GM19025 (cell line): Measurements from ENCODE around the gene VRK1.

Experiments used
- ATAC-seq: cut with Tn5 transposase; IDR thresholded peaks from one replicate; pipeline ENCODE4 v1.9.1; 2021; ENCODE audit warnings: mild to moderate bottlenecking, low read depth, moderate library complexity; ENCODE audit not compliant: unreplicated experiment

Gene VRK1

GRCh38 chr14:96790186-96790585, 7.0 kb upstream of the VRK1 start:
- ATAC-seq = no peak

- ATAC-seq = no peak
These were observed 6.5 kb upstream of the VRK1 start for GRCh38 chr14:96790706-96791105.

DNA sequence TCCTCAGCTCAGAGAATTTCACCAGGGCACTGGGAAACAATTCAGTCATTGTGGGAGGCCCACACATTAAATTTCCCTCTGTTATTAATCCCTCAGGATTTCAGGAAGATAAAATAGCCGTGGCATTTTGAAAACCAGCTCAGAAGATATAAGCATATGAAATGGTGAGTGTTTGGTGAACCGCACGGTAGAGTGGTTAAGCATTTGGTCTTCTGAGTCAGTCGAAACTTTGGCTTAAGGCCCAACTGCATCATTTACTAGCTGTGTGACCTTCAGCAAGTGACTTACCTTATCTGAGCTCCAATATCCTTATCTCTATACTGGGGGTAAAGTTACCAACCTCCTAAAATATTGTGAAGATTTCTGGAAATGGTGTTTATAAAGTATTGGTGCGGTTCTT, 5.2 kb upstream of the VRK1 start:
- ATAC-seq = no peak

GRCh38 chr14:96792591-96792990, 4.6 kb upstream of the VRK1 start:
- no peak for ATAC-seq

DNA sequence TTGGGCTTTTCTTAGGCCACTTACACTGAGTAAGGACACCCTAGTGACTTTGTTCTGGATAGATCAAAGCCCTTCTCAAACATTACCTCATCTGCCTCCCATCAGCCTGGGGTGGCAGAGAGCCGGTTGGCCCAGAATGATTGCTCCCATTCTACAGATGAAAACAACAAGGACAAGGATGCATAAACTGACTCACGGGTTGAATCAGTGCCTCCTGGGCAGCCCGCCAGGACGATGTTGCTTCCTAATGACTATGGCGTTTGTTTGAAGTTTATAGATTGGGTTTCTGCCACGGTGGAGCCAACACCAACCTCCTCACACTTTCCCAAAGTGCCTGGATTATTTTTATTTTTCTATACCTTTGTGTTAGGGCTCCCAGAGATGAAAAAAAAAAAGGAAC, 3.6 kb upstream of the VRK1 start:
- ATAC-seq = no peak

GRCh38 chr14:96795109-96795828, 1.9 kb upstream of the VRK1 start:
- ATAC-seq = no peak

DNA sequence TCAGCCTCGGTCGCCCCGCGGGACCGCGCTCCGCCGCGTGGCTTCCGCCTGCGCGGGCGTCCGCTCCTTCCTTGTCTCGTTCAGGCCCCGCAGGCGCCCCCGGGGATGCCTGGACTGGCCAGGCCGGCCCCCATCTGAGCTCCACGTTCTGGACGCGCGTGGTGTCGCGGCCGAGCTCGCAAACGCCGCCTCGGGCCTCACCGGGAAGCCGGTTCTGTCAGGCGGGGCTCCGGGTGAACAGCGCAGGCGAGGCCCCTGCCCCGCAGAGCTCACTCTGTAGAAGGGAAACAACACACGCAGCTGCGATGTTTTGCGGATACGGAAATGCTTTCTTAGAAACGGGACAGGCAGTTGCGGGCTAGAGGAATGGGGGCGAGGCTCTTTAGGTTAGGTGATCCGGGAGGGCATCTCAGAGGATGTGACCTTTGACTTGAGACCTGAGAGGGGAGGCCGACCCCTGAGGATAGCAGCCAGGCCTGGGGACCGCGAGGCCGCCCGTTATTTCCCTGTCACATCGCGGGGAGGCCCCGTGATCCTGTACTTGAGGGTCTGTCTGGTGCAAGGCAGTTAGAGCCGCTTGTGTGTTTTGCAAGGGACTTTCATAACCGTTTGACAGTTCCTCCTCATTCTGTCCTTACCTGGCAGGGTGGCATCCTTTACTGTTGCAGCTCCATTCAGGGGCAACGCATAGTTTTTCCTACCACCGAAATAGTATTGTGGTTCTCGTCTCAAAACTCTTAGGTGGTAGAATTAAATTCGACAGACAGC, 584 bp downstream of the VRK1 start:
- peak; percentile 25 for ATAC-seq

DNA sequence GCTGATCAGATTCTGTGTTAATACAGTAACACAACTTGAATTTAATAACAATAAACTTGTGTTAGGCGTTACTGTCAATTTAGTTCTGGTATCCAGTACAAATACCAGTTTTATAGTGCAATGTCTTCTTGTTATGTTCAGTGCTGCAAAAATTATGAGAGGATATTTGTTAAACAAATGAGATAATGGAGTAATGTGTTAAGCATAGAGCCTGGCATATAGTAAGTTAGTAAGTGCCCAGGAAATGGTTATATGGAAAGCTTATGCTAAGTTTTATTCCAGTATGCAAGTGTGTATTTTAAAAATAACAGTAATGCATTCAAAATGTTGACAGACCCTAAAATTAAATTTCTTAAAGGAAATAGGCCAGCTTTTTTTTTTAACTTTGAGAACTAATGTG, 1.8 kb downstream of the VRK1 start:
- no peak for ATAC-seq

- no peak for ATAC-seq
These were observed 2.4 kb downstream of the VRK1 start for GRCh38 chr14:96799489-96800054.

DNA sequence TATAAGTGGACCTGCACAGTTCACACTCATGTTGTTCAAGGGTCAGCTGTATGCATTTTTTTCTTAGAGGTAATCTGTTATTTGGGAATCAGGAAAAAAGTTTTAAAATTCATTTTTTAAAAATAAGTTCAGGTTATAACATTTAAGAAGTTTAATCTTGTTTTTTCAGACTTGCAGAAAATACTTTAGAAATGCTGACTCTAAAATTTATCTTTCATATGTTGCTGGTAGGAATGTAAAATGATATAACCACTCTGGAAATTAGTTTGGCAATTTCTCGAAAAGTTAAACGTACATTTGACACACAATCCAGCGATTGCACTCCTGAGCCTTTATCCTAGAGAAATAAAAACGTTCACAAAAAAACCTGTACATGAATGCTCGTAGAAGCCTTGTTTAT, 4.7 kb downstream of the VRK1 start:
- no peak for ATAC-seq

DNA sequence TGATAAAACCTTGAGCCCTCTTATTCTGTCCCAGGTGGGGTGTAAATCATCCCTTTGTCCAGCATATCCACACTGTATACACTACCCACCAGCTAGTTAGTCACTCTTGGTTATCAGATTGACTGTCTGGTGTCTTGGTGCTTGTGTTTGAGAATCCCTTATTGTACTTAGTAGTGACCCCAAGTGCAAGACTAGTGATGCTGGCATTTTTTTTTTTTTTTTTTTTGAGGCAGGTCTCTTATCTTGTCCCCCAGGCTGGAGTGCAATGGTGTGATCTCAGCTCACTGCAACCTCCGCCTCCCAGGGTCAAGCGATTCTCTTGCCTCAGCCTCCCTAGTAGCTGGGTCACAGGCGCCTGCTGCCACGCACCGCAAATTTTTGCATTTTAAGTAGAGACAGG, 5.8 kb downstream of the VRK1 start:
- ATAC-seq = no peak

DNA sequence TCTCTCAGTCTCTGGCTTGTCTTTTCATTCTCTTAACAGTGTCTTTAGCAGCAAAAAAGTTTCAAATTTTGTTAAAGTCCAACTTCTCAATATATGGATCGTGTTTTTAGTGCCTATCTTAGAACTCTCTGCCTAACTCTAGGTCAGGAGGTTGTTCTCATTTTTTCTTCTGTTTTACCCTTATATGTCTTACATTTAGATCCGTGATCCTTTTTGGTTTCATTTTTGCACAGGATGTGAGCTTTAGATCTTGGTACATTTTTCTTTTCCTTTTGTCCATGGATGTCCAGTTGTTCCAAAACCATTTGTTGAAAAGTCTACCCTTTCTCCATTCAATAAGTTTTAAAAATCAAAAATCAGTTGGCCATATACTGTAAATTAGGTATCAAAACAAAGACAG, 6.8 kb downstream of the VRK1 start:
- ATAC-seq = no peak

DNA sequence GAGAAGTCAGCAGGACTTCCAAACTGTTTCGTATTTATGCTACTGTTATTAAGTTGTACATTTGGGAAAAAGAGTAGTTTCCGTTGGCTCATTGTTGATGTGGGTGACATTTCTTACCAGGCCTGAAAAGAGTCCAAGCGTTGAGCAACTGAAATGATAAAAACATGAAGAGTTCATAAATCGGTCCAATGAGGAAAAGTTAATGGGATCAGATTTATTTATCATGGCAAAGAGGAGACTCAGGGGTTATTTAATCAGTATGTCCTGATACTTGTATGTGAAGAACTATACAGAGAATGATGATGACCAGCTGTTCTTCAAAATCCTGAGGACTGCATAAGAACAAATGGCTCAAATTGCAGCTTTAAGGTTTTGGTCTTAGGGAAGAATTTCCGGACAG, 7.7 kb downstream of the VRK1 start:
- ATAC-seq = no peak

DNA sequence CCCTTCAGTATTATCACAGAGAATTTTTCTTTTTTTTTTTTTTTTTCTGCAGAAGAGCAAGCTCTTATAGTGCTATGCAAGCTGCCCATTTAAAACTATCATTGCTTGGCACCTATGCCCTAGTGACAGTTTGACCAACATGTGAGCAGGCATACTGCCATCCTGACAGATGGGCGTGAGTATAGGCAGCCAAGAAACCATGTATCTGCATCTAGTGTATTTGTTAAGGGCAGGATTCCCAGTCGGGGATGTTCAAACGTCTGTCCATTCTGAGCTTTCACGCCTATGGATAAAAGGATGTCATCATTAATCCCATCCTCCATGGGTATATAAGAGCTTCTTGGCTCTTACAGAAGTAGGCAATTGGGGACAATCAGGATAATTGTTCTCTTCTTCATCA, 8.8 kb downstream of the VRK1 start:
- no peak for ATAC-seq

DNA sequence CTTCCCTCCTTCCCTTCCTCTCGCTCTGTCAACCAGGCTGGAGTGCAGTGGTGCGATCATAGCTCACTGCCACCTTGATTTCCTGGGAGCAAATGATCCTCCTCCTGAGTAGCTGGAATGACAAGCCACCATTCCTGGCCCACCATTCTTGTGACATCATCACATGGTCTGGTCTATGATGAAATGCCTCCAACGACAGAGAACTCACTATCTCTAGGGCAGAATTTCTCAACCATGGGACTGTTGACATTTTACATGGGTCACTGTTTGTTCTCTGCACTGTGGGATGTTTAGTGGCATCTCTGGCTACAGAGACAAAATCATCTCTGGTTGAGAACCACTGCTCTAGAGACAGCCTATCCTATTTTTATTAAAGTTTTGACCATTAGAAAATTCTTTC, 9.7 kb downstream of the VRK1 start:
- ATAC-seq = no peak

- no peak for ATAC-seq
These were observed 11.6 kb downstream of the VRK1 start for GRCh38 chr14:96808619-96809406.

- ATAC-seq = no peak
These were observed 14.1 kb downstream of the VRK1 start for GRCh38 chr14:96811265-96811664.

GRCh38 chr14:96811985-96812667, 14.9 kb downstream of the VRK1 start:
- ATAC-seq = no peak

DNA sequence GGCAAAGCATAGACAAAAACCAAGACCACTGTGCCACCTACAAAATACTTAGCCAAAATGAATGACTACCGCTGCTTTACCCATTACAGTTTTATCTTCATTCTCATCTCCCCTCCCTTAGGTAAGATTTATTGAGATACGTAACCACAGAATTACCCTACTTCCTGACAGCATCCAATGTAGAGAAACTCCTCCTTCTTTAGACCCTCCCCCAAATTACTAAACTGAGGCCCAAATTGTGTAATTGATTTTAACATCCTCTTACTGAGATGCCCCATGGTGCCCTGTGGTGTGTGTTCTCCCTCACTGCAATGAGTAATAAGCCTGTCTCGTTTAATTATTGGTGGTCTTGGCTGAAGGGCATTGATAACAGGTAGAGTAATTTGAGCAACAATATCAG, 19.1 kb downstream of the VRK1 start:
- no peak for ATAC-seq
